GM12892 (cell line): Measurements from ENCODE around the gene DERA.

Source experiments
- POLR2A ChIP-seq: IDR thresholded peaks from 2 replicates; pipeline ENCODE4 v1.6.1; 2011; ENCODE audit warnings: low read depth, low read length, control low read depth
- POLR2AphosphoS5 ChIP-seq: IDR thresholded peaks from 2 replicates; pipeline ENCODE4 v1.6.1; 2011; ENCODE audit warnings: low read depth, low read length, control low read depth
- TAF1 ChIP-seq: IDR thresholded peaks from 2 replicates; pipeline ENCODE4 v1.6.1; 2011; ENCODE audit warnings: low read depth, mild to moderate bottlenecking, control low read depth, low read length, borderline replicate concordance

- TF ChIP-seq POLR2AphosphoS5 (no peak), POLR2A (no peak), TAF1 (no peak)
Measured at GRCh38 chr12:15924956-15925355, 13.8 kb downstream of the DERA start.
